ENCODE data around the gene LAIR1.
"Not testable (repeated sequence)": the region's sequence is repeated elsewhere in the genome, so short reads cannot be mapped to it uniquely, and the experiment has no call there.

Gene LAIR1

DNA sequence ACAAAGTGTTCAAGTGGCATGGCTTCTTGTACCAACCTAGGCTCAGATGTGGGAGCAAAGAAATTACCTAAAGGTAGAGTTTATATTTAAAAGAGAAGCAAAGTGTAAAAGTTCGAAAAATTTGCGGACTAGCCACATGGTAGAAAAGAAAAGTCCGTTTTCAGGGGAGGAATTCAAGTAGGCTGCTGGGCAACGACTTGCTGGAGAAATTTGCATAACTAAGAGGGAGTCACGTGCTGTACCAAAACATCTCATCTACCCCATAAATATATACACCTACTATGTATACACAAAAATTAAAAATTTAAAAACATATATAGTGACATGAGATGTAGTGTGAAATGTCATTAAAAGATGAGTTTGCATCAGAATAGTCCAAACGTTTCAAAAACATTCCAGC, 2.1 kb upstream of the LAIR1 start:
- H3K36me3 ChIP-seq: no peaks in the 10 kb centered on the region
- no peaks in the 10 kb centered on the region for H3K4me1 ChIP-seq
- TF ChIP-seq CTCF (IDR thresholded peaks at IDR 0.05): no peak
- intact Hi-C loops (cut with DNase I; ENCODE audit: low total_unique reads): no loop called here
- H3K9me3 ChIP-seq: no peaks in the 10 kb centered on the region
- no peak overlapping the region for H3K4me3 ChIP-seq
- H3K27ac ChIP-seq: no peak overlapping the region
- DNase-seq: no peak
- peaks cover 0 to 4% of the 10 kb centered on the region in 2 donors for H3K27me3 ChIP-seq

GRCh38 chr19:54365798-54366197, 1.1 kb upstream of the LAIR1 start:
- H3K4me1 ChIP-seq; intact Hi-C loops (cut with DNase I; ENCODE audit: low total_unique reads); H3K27ac ChIP-seq: not testable (repeated sequence)

DNA sequence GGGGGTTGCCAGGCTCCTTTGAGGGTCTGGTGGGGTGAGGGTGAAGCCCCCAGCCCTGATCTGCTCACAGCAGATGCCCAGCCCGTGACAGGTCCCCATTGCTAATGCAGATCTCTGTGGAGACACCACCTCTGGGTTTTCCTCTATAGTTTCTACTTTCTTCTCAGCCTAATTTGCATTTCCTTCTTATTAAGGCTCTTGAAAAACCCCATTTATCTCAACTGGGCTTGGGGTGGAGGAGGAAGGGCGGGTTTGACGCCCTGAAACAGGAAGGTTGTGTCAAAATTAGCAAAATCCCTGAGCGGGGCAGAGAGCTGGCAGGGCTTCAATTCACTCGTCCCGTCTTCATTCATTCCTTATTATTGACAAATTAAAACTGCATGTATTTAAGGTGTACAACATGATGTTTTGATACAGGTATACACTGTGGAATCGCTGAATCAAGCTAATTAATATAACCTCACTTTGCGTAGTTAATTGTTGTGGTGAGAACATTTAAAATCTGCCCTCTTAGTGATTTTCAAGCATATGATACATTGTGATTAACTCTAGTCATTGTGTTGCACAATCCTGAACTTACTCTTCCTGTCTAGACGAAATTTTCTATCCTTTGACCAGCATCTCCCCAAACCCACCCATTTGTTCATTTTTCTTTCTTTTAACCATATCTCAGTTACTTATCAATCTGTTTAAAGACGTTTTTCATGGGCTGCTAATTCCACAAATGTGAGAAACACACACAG, 2.9 kb downstream of the LAIR1 start:
- H3K27me3 ChIP-seq; H3K27ac ChIP-seq; H3K4me1 ChIP-seq; DNase-seq; H3K36me3 ChIP-seq; intact Hi-C loops (cut with DNase I; ENCODE audit: low total_unique reads); H3K9me3 ChIP-seq; H3K4me3 ChIP-seq: not testable (repeated sequence)

More at GRCh38 chr19:54365798-54366197, 1.1 kb upstream of the LAIR1 start:
- H3K9me3 ChIP-seq, DNase-seq, H3K27me3 ChIP-seq, H3K36me3 ChIP-seq, H3K4me3 ChIP-seq: not testable (repeated sequence)

GRCh38 chr19:54359149-54359820, 5.4 kb downstream of the LAIR1 start:
- H3K4me3 ChIP-seq; H3K36me3 ChIP-seq; H3K27ac ChIP-seq; DNase-seq; intact Hi-C loops (cut with DNase I; ENCODE audit: low total_unique reads); H3K9me3 ChIP-seq; H3K27me3 ChIP-seq; H3K4me1 ChIP-seq: not testable (repeated sequence)

DNA sequence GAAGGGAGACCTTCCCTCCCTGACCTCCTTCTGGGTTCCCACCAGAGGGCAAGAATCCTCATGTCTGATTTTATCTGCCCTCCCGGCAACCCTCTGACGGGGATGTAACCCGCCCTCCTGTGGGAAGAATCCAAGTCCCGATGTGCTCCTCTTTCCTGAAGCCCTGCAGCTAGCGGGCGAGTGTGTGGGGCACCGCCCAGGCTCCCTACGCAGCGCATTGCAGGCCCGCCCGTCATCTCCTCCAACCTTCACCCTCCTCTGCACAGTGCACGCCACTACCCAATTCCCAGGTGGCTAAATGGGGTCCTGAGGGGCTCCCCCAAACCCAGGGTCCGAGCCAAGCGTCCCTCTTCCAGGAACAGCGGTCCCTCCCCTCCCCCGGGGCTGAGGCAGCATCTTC, 7.3 kb downstream of the LAIR1 start:
- H3K27me3 ChIP-seq: peaks cover 0 to 3% of the 10 kb centered on the region in 2 donors
- no peak for TF ChIP-seq CTCF (IDR thresholded peaks at IDR 0.05)
- no peak overlapping the region for H3K4me3 ChIP-seq
- intact Hi-C loops (cut with DNase I; ENCODE audit: low total_unique reads): no loop called here
- DNase-seq: peak in 1 of 2 donors; percentile 20
- H3K9me3 ChIP-seq: no peaks in the 10 kb centered on the region
- no peak overlapping the region for H3K27ac ChIP-seq
- no peaks in the 10 kb centered on the region for H3K36me3 ChIP-seq
- no peaks in the 10 kb centered on the region for H3K4me1 ChIP-seq

DNA sequence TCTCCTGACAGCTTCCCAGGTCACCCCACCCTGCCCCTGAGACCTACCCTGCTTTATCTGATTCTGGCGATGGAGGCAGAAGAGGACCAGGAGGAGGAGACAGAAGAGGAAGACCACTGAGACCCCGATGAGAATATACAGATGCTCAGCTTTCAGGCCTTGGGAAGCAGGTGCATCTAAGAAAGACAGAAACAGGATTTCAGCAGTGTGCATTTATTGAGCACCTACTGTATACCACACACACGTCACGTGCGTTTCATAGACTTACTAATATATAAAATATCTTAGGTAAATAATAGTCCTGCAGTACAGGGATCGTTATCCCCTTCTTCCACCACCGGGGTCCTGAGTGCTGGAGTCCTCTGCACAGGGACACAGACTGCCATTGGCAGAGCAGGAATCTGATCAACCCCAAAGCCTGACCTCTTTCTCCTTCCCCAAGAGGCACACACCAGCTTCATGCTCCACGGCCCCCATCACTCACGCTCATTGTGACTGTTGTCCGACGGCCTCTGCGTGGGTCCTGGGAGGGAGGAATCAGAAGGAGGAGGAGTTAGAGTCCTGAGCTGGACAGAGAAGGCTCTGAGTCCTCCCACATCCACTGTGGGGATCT, 8.2 kb downstream of the LAIR1 start:
- no peak overlapping the region for H3K4me3 ChIP-seq
- DNase-seq: peak in 1 of 2 donors; percentile 29
- TF ChIP-seq CTCF (IDR thresholded peaks at IDR 0.05): no peak
- no peaks in the 10 kb centered on the region for H3K4me1 ChIP-seq
- H3K27me3 ChIP-seq: peaks cover 0 to 3% of the 10 kb centered on the region in 2 donors
- H3K9me3 ChIP-seq: no peaks in the 10 kb centered on the region
- intact Hi-C loops (cut with DNase I; ENCODE audit: low total_unique reads): no loop called here
- H3K27ac ChIP-seq: no peak overlapping the region
- H3K36me3 ChIP-seq: no peaks in the 10 kb centered on the region

DNA sequence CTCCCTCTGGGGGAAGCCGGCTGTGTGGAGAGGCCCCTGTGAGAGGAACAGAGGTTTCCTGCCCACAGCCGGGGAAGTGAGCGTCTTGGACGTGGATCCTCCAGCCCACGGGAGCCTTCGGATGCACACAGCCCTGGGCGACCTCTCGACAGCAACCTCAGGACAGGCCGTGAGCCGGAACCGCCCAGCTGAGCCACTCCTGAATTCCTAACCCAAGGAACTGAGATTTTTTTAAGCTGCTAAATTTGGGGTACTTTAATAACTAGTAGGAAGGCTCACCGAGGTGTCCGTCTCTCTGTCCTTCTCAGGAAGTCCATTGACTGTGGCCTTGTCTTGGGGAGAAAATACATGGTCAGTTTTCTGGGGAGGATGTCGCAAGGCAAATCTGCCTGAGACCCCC, 9.1 kb downstream of the LAIR1 start:
- Histone ChIP-seq H3K27ac (no peak overlapping the region), H3K4me1 (no peaks in the 10 kb centered on the region), H3K4me3 (no peak overlapping the region), H3K9me3 (no peaks in the 10 kb centered on the region), H3K36me3 (no peaks in the 10 kb centered on the region), H3K27me3 (peaks cover 0 to 3% of the 10 kb centered on the region in 2 donors)
- no peak for TF ChIP-seq CTCF (IDR thresholded peaks at IDR 0.05)
- peak in 1 of 2 donors; percentile 55 for DNase-seq
- intact Hi-C loops (cut with DNase I; ENCODE audit: low total_unique reads): no loop called here
